ENCODE data around the gene SOWAHB.

Gene SOWAHB

DNA sequence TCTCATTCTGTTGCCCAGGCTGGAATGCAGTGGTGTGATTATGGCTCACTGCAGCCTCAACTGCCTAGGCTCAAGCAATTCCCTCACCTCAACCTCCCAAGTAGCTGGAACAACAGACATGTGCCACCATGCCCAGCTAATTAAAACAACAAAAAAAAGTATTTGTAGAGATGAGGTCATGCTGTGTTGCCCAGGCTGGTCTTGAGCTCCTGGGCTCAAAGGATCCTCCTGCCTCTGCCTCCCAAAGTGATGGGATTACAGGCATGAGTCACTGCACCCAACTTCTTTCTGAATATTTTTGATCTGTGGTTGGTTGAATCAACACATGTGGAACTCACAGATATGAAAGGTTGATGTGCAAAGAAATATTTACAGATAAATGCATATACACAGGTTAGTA lies 33.1 kb upstream of the SOWAHB start:
- H2AFZ ChIP-seq (ENCODE audit: low read length): no peak overlapping the region
- no peaks in the 10 kb centered on the region for H3K36me3 ChIP-seq (ENCODE audit: insufficient read depth, low read length)
- no peaks in the 10 kb centered on the region for H3K9me3 ChIP-seq (ENCODE audit: insufficient read depth, low read depth, low read length)
- H3K4me2 ChIP-seq (ENCODE audit: low read depth, low read length, poor library complexity, severe bottlenecking): no peak overlapping the region
- H3F3A ChIP-seq (ENCODE audit: low read depth): no peaks in the 10 kb centered on the region
- H4K20me1 ChIP-seq (ENCODE audit: insufficient read depth, low read length, poor library complexity, severe bottlenecking): no peaks in the 10 kb centered on the region
- no peaks in the 10 kb centered on the region for H3K79me2 ChIP-seq (ENCODE audit: insufficient read depth, low read length)
- TF ChIP-seq, protein P1, sequence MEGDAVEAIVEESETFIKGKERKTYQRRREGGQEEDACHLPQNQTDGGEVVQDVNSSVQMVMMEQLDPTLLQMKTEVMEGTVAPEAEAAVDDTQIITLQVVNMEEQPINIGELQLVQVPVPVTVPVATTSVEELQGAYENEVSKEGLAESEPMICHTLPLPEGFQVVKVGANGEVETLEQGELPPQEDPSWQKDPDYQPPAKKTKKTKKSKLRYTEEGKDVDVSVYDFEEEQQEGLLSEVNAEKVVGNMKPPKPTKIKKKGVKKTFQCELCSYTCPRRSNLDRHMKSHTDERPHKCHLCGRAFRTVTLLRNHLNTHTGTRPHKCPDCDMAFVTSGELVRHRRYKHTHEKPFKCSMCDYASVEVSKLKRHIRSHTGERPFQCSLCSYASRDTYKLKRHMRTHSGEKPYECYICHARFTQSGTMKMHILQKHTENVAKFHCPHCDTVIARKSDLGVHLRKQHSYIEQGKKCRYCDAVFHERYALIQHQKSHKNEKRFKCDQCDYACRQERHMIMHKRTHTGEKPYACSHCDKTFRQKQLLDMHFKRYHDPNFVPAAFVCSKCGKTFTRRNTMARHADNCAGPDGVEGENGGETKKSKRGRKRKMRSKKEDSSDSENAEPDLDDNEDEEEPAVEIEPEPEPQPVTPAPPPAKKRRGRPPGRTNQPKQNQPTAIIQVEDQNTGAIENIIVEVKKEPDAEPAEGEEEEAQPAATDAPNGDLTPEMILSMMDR (conservative IDR thresholded peaks at IDR 0.05; ENCODE audit: low read length): no peak
- no peak for TF ChIP-seq EZH2phosphoT487 (IDR thresholded peaks at IDR 0.05; ENCODE audit: borderline replicate concordance)
- no peak overlapping the region for H3K4me3 ChIP-seq (ENCODE audit: low read length, poor library complexity, severe bottlenecking)
- no peak overlapping the region for H3K9ac ChIP-seq (ENCODE audit: low read depth, low read length, poor library complexity, severe bottlenecking)
- H3K9me2 ChIP-seq (replicated peaks; ENCODE audit: low read depth, low read length): no peaks in the 10 kb centered on the region
- H3K4me1 ChIP-seq (ENCODE audit: insufficient read depth, low read length, poor library complexity, severe bottlenecking): no peaks in the 10 kb centered on the region
- H3K27me3 ChIP-seq (ENCODE audit: insufficient read depth, low read length, poor library complexity, severe bottlenecking): no peaks in the 10 kb centered on the region

DNA sequence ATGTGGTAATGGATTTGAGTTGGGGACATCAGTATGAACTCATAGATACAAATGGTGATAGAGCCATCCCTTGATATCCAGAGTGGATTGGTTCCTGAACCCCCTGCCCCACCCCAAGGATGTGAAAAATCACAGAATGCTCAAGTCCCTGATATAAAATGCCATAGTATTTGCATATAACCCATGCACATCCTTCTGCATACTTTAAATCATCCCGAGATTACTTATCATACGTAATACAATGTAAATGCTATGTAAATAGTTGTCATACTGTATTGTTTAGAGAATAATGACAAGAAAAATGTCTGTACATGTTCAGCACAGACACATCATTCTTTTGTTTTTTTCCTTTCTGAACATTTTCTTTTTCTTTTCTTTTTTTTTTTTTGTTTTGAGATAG lies 32.7 kb upstream of the SOWAHB start:
- no peak overlapping the region for H3K4me2 ChIP-seq (ENCODE audit: low read depth, low read length, poor library complexity, severe bottlenecking)
- H3K9me3 ChIP-seq (ENCODE audit: insufficient read depth, low read depth, low read length): no peaks in the 10 kb centered on the region
- H3K27me3 ChIP-seq (ENCODE audit: insufficient read depth, low read length, poor library complexity, severe bottlenecking): no peaks in the 10 kb centered on the region
- H3K9ac ChIP-seq (ENCODE audit: low read depth, low read length, poor library complexity, severe bottlenecking): no peak overlapping the region
- TF ChIP-seq EZH2phosphoT487 (IDR thresholded peaks at IDR 0.05; ENCODE audit: borderline replicate concordance): no peak
- TF ChIP-seq, protein P1 (conservative IDR thresholded peaks at IDR 0.05; ENCODE audit: low read length): no peak
- no peaks in the 10 kb centered on the region for H4K20me1 ChIP-seq (ENCODE audit: insufficient read depth, low read length, poor library complexity, severe bottlenecking)
- H3K4me1 ChIP-seq (ENCODE audit: insufficient read depth, low read length, poor library complexity, severe bottlenecking): no peaks in the 10 kb centered on the region
- no peak overlapping the region for H3K4me3 ChIP-seq (ENCODE audit: low read length, poor library complexity, severe bottlenecking)
- H3K79me2 ChIP-seq (ENCODE audit: insufficient read depth, low read length): no peaks in the 10 kb centered on the region
- H3K36me3 ChIP-seq (ENCODE audit: insufficient read depth, low read length): no peaks in the 10 kb centered on the region
- H3F3A ChIP-seq (ENCODE audit: low read depth): no peaks in the 10 kb centered on the region
- H2AFZ ChIP-seq (ENCODE audit: low read length): no peak overlapping the region
- H3K9me2 ChIP-seq (replicated peaks; ENCODE audit: low read depth, low read length): no peaks in the 10 kb centered on the region

DNA sequence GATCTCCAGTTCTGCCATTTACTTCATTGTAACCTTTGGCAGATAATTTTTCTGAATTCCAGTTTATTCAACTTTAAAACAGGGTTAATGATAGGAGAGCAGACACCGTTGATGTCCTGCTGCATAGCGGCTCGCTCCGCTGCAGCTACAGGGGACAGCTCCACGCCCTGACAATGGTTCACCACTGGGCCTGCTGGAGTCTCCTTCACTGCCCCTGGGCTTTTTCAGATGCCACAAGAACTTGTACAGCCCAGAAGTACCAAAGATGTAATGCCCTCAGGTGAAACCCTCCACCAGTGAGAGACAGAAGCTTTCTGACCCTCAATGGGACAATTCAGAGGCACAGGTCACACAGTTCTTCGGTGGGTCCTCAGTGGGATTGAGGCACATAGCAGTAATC lies 28.9 kb upstream of the SOWAHB start:
- no peak overlapping the region for H3K4me3 ChIP-seq (ENCODE audit: low read length, poor library complexity, severe bottlenecking)
- no peaks in the 10 kb centered on the region for H3K9me3 ChIP-seq (ENCODE audit: insufficient read depth, low read depth, low read length)
- TF ChIP-seq, protein P1 (conservative IDR thresholded peaks at IDR 0.05; ENCODE audit: low read length): no peak
- no peak for TF ChIP-seq EZH2phosphoT487 (IDR thresholded peaks at IDR 0.05; ENCODE audit: borderline replicate concordance)
- H3K9me2 ChIP-seq (replicated peaks; ENCODE audit: low read depth, low read length): no peaks in the 10 kb centered on the region
- no peaks in the 10 kb centered on the region for H3K79me2 ChIP-seq (ENCODE audit: insufficient read depth, low read length)
- H3K4me2 ChIP-seq (ENCODE audit: low read depth, low read length, poor library complexity, severe bottlenecking): no peak overlapping the region
- H4K20me1 ChIP-seq (ENCODE audit: insufficient read depth, low read length, poor library complexity, severe bottlenecking): no peaks in the 10 kb centered on the region
- no peaks in the 10 kb centered on the region for H3K27me3 ChIP-seq (ENCODE audit: insufficient read depth, low read length, poor library complexity, severe bottlenecking)
- H3F3A ChIP-seq (ENCODE audit: low read depth): no peaks in the 10 kb centered on the region
- H3K9ac ChIP-seq (ENCODE audit: low read depth, low read length, poor library complexity, severe bottlenecking): no peak overlapping the region
- H3K4me1 ChIP-seq (ENCODE audit: insufficient read depth, low read length, poor library complexity, severe bottlenecking): no peaks in the 10 kb centered on the region
- H3K36me3 ChIP-seq (ENCODE audit: insufficient read depth, low read length): no peaks in the 10 kb centered on the region
- H2AFZ ChIP-seq (ENCODE audit: low read length): no peak overlapping the region
